Measurements from ENCODE around the gene CFLAR.

DNA sequence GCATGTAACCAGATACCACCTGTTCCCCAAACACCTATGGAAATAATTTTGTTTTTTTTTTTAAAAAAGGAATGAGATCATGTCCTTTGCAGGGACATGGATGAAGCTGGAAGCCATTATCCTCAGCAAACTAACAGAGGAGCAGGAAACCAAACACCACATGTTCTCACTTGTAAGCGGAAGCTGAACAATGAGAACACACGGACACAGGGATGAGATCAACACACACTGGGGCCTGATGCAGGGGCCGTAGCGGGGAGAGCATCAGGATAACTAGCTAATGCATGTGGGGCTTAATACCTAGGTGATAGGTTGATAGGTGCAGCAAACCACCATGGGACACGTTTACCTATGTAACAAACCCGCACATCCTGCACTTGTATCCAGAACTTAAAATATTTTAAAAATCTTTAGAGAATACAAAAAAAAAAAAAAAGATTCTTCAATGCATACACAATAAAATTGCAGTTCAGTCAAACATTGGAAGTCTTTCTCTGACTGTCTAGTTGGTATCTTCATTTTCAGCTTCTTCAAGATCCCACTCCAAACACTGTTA, 55.4 kb downstream of the CFLAR start:
- TF ChIP-seq, protein P1, sequence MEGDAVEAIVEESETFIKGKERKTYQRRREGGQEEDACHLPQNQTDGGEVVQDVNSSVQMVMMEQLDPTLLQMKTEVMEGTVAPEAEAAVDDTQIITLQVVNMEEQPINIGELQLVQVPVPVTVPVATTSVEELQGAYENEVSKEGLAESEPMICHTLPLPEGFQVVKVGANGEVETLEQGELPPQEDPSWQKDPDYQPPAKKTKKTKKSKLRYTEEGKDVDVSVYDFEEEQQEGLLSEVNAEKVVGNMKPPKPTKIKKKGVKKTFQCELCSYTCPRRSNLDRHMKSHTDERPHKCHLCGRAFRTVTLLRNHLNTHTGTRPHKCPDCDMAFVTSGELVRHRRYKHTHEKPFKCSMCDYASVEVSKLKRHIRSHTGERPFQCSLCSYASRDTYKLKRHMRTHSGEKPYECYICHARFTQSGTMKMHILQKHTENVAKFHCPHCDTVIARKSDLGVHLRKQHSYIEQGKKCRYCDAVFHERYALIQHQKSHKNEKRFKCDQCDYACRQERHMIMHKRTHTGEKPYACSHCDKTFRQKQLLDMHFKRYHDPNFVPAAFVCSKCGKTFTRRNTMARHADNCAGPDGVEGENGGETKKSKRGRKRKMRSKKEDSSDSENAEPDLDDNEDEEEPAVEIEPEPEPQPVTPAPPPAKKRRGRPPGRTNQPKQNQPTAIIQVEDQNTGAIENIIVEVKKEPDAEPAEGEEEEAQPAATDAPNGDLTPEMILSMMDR (IDR thresholded peaks at IDR 0.05; ENCODE audit: insufficient read depth, low read length, poor library complexity, severe bottlenecking), result no peak
- no peak for TF ChIP-seq EZH2phosphoT487 (conservative IDR thresholded peaks at IDR 0.05; ENCODE audit: low read length)
